Measurements from ENCODE around the gene PDE8A.
A peak's percentile ranks its signal among the peaks of the same experiment; 100 is the strongest.

The PDE8A gene

DNA sequence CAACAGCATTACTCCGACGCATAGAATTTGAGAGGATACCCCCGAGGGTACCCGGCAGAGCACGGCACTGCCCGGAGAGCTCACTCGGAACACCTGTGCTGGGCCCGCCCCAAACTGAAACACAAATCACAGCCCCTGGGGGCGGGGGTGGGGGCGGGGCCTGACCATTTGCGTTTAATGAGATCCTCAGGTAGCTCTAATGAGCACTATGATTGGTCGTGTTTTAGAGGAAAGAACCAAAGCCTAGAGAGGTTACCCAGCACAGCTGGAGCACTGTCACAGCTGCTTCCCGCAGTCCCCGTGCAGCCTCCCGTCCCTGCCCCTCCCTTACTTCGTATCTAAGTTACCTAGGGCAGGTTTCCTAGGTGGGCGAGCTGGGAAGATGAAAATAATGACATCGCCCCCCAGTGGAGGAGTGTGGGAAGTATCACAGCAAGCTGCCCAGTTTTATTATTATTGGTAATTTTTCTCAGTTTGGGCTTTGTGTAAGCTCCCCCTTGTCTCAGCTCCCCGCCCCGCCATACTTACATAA lies 187.1 kb downstream of the PDE8A start (continued):
- TF ChIP-seq, protein P1, sequence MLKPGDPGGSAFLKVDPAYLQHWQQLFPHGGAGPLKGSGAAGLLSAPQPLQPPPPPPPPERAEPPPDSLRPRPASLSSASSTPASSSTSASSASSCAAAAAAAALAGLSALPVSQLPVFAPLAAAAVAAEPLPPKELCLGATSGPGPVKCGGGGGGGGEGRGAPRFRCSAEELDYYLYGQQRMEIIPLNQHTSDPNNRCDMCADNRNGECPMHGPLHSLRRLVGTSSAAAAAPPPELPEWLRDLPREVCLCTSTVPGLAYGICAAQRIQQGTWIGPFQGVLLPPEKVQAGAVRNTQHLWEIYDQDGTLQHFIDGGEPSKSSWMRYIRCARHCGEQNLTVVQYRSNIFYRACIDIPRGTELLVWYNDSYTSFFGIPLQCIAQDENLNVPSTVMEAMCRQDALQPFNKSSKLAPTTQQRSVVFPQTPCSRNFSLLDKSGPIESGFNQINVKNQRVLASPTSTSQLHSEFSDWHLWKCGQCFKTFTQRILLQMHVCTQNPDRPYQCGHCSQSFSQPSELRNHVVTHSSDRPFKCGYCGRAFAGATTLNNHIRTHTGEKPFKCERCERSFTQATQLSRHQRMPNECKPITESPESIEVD (tag by site-specific recombination; IDR thresholded peaks at IDR 0.05), result no peak
- TF ChIP-seq KLF9 (tag by site-specific recombination; IDR thresholded peaks at IDR 0.05; ENCODE audit: low read depth), result no peak; the same call in 1 of the 2 replicates
- no peak for TF ChIP-seq WT1 (tag by site-specific recombination; IDR thresholded peaks at IDR 0.05)
- TF ChIP-seq, protein P2, sequence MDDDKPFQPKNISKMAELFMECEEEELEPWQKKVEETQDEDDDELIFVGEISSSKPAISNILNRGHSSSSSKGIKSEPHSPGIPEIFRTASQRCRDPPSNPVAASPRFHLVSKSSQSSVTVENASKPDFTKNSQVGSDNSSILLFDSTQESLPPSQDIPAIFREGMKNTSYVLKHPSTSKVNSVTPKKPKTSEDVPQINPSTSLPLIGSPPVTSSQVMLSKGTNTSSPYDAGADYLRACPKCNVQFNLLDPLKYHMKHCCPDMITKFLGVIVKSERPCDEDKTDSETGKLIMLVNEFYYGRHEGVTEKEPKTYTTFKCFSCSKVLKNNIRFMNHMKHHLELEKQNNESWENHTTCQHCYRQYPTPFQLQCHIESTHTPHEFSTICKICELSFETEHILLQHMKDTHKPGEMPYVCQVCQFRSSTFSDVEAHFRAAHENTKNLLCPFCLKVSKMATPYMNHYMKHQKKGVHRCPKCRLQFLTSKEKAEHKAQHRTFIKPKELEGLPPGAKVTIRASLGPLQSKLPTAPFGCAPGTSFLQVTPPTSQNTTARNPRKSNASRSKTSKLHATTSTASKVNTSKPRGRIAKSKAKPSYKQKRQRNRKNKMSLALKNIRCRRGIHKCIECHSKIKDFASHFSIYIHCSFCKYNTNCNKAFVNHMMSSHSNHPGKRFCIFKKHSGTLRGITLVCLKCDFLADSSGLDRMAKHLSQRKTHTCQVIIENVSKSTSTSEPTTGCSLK (tag by site-specific recombination; IDR thresholded peaks at IDR 0.05), result no peak
- TF ChIP-seq, protein P3, sequence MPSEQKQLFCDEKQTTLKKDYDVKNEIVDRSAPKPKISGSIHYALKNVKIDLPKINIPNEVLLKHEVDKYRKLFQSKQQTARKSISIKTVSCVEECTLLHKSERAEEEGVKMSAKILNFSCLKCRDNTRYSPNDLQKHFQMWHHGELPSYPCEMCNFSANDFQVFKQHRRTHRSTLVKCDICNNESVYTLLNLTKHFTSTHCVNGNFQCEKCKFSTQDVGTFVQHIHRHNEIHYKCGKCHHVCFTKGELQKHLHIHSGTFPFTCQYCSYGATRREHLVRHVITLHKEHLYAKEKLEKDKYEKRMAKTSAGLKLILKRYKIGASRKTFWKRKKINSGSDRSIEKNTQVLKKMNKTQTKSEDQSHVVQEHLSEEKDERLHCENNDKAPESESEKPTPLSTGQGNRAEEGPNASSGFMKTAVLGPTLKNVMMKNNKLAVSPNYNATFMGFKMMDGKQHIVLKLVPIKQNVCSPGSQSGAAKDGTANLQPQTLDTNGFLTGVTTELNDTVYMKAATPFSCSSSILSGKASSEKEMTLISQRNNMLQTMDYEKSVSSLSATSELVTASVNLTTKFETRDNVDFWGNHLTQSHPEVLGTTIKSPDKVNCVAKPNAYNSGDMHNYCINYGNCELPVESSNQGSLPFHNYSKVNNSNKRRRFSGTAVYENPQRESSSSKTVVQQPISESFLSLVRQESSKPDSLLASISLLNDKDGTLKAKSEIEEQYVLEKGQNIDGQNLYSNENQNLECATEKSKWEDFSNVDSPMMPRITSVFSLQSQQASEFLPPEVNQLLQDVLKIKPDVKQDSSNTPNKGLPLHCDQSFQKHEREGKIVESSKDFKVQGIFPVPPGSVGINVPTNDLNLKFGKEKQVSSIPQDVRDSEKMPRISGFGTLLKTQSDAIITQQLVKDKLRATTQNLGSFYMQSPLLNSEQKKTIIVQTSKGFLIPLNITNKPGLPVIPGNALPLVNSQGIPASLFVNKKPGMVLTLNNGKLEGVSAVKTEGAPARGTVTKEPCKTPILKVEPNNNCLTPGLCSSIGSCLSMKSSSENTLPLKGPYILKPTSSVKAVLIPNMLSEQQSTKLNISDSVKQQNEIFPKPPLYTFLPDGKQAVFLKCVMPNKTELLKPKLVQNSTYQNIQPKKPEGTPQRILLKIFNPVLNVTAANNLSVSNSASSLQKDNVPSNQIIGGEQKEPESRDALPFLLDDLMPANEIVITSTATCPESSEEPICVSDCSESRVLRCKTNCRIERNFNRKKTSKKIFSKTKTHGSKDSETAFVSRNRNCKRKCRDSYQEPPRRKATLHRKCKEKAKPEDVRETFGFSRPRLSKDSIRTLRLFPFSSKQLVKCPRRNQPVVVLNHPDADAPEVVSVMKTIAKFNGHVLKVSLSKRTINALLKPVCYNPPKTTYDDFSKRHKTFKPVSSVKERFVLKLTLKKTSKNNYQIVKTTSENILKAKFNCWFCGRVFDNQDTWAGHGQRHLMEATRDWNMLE (tag by site-specific recombination; conservative IDR thresholded peaks at IDR 0.05; ENCODE audit: low read depth), result no peak
- no peak for TF ChIP-seq OVOL3 (tag by site-specific recombination; IDR thresholded peaks at IDR 0.05)
- TF ChIP-seq, protein P4, sequence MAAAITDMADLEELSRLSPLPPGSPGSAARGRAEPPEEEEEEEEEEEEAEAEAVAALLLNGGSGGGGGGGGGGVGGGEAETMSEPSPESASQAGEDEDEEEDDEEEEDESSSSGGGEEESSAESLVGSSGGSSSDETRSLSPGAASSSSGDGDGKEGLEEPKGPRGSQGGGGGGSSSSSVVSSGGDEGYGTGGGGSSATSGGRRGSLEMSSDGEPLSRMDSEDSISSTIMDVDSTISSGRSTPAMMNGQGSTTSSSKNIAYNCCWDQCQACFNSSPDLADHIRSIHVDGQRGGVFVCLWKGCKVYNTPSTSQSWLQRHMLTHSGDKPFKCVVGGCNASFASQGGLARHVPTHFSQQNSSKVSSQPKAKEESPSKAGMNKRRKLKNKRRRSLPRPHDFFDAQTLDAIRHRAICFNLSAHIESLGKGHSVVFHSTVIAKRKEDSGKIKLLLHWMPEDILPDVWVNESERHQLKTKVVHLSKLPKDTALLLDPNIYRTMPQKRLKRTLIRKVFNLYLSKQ (tag by site-specific recombination; IDR thresholded peaks at IDR 0.05; ENCODE audit: borderline replicate concordance), result no peak
- no peak for TF ChIP-seq ZNF404 (tag by site-specific recombination; IDR thresholded peaks at IDR 0.05)
- no peak for TF ChIP-seq ZNF133 (tag by site-specific recombination; IDR thresholded peaks at IDR 0.05)
- TF ChIP-seq GFI1B (tag by site-specific recombination; IDR thresholded peaks at IDR 0.05), result 0 out of 2 replicates have a peak, but pooled peaks have one; percentile 7
- TF ChIP-seq ZNF777 (tag by site-specific recombination; IDR thresholded peaks at IDR 0.05; ENCODE audit: borderline replicate concordance), result no peak
- TF ChIP-seq ZNF660 (tag by site-specific recombination; IDR thresholded peaks at IDR 0.05), result no peak

DNA sequence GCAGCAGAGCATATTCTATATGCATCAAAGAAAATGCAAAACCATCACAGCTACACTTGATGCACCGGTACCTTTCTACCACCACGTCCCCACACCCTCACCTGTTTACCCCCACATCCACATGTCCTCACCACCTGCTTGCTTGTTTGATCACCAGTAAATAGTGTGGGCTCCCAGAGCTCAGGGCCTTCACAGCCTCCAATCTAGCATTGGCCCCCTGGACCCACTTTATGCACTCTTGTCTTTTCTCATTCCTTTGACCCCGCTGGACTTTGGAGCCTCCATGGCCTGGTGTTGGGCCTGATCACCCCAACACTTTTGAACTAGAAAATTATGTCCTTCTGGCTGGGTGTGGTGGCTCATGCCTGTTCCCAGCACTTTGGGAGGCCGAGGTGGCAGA lies 190.1 kb downstream of the PDE8A start:
- ChIA-PET POLR2A (no interaction called here), CTCF (no interaction called here)
- peaks cover 3% of the 10 kb centered on the region; the same call in 1 of the 2 replicates for H3K4me1 ChIP-seq (ENCODE audit: control insufficient read depth, insufficient read depth, low read length)
- H3K9me3 ChIP-seq (ENCODE audit: control insufficient read depth, insufficient read depth, low read depth, low read length), result no peaks in the 10 kb centered on the region
- H3K36me3 ChIP-seq (ENCODE audit: control insufficient read depth in 2 of 2, insufficient read depth in 1 of 2, low read length in 2 of 2), result no peaks in the 10 kb centered on the region
- H3K4me3 ChIP-seq (ENCODE audit: low read depth, low read length), result no peak overlapping the region
- H3K27ac ChIP-seq (ENCODE audit: extremely low read depth, low read depth, low read length), result no peak overlapping the region
- TF ChIP-seq, protein P5, sequence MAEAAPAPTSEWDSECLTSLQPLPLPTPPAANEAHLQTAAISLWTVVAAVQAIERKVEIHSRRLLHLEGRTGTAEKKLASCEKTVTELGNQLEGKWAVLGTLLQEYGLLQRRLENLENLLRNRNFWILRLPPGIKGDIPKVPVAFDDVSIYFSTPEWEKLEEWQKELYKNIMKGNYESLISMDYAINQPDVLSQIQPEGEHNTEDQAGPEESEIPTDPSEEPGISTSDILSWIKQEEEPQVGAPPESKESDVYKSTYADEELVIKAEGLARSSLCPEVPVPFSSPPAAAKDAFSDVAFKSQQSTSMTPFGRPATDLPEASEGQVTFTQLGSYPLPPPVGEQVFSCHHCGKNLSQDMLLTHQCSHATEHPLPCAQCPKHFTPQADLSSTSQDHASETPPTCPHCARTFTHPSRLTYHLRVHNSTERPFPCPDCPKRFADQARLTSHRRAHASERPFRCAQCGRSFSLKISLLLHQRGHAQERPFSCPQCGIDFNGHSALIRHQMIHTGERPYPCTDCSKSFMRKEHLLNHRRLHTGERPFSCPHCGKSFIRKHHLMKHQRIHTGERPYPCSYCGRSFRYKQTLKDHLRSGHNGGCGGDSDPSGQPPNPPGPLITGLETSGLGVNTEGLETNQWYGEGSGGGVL (tag by site-specific recombination; IDR thresholded peaks at IDR 0.05), result no peak
- TF ChIP-seq ZBTB21 (tag by site-specific recombination; IDR thresholded peaks at IDR 0.05), result no peak
- TF ChIP-seq ZNF521 (tag by site-specific recombination; IDR thresholded peaks at IDR 0.05), result no peak
- TF ChIP-seq, protein P6, sequence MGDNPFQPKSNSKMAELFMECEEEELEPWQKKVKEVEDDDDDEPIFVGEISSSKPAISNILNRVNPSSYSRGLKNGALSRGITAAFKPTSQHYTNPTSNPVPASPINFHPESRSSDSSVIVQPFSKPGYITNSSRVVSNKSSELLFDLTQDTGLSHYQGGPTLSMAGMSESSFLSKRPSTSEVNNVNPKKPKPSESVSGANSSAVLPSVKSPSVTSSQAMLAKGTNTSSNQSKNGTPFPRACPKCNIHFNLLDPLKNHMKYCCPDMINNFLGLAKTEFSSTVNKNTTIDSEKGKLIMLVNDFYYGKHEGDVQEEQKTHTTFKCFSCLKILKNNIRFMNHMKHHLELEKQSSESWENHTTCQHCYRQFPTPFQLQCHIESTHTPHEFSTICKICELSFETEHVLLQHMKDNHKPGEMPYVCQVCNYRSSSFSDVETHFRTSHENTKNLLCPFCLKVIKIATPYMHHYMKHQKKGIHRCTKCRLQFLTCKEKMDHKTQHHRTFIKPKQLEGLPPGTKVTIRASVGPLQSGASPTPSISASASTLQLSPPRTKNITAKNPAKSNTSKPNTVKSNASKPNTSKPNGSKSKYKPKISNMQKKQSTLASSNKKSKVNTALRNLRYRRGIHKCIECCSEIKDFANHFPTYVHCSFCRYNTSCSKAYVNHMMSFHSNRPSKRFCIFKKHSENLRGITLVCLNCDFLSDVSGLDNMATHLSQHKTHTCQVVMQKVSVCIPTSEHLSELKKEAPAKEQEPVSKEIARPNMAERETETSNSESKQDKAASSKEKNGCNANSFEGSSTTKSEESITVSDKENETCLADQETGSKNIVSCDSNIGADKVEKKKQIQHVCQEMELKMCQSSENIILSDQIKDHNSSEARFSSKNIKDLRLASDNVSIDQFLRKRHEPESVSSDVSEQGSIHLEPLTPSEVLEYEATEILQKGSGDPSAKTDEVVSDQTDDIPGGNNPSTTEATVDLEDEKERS (tag by site-specific recombination; IDR thresholded peaks at IDR 0.05), result no peak
- no peak for TF ChIP-seq ZNF2 (tag by site-specific recombination; IDR thresholded peaks at IDR 0.05)
- no peak for TF ChIP-seq KLF9 (tag by site-specific recombination; IDR thresholded peaks at IDR 0.05; ENCODE audit: low read depth)
- TF ChIP-seq ZNF416 (tag by site-specific recombination; IDR thresholded peaks at IDR 0.05), result no peak
- TF ChIP-seq ZNF629 (tag by site-specific recombination; IDR thresholded peaks at IDR 0.05), result no peak
- no peak for TF ChIP-seq ZNF354C (tag by site-specific recombination; IDR thresholded peaks at IDR 0.05; ENCODE audit: borderline replicate concordance, low read depth)
- TF ChIP-seq GFI1B (tag by site-specific recombination; IDR thresholded peaks at IDR 0.05), result no peak
- no peak for TF ChIP-seq ZNF266 (tag by site-specific recombination; IDR thresholded peaks at IDR 0.05; ENCODE audit: low read depth)
